Measurements from ENCODE around the gene EIF3K.

Gene EIF3K

DNA sequence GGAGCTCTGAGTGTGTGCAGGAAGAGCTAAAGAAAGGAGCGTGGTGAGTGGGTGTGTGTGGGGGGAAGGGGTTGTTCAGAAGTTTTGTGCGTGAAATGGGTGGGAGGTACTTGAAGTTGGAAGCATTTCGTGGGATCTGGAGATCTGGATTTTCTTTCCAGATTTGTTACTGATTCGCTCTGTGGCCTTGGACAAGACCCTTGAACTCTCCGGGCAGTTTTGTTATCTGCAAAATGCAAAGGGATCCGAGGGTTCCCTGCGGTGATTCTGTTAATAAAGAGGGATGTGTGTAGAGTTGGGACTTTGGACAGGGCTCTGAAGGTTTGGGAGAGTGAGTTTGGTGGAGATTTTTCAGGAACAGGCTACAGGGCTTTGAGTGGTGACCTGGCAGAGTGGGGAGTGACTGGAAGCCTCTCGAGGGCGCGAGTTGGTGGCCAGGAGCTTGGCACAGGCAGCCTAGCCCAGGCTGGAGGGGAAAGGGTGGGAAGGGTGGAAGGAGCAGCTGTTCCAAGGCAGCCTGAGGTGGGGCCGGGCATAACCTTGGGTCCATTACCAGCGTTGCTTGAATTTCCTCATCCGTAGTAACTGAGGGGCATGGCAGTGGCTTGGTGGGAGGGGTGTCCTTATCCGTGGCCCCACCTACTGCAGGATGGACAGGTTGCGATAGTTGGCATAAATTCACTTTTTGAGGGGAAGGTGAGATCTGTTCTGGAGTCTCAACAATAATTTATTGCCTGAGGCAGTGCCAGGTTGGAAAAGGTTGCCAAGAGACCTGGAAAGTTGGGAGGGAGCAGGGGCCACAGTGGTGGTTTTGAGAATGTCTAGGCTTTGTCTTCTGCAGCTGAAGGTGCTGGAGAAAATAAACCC lies 30.6 kb downstream of the EIF3K start:
- no peak for DNase-seq (ENCODE audit: low spot score)

DNA sequence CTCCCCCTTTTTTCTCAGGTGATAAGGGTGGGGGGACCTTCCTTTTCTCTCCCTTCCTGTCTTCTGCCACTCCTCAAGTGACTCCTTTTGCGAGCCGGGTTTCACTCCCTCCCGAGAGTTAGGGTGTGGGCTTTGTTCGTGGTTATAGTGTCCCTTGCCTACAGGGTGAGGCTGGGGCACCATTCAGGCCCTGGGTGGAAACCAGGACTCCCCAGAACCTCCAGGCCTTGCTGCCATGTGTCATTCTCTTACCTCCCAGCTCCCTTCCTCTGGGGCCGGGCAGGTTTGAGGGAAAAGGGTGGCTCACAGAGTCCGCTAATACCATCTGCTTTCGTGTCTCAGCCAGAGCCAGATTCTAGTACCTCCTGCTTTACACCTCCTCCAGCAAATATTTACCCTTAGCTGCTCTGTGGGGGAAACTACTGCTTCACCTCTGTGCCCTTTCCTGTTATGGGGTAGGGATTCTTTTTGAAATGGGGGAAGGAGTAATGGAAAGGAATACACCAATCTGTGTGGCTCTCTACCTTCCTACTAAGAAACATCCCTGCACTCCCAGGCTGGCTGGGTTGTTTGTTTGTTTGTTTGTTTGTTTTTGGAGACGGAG lies 31.3 kb downstream of the EIF3K start:
- no peak for DNase-seq (ENCODE audit: low spot score)

DNA sequence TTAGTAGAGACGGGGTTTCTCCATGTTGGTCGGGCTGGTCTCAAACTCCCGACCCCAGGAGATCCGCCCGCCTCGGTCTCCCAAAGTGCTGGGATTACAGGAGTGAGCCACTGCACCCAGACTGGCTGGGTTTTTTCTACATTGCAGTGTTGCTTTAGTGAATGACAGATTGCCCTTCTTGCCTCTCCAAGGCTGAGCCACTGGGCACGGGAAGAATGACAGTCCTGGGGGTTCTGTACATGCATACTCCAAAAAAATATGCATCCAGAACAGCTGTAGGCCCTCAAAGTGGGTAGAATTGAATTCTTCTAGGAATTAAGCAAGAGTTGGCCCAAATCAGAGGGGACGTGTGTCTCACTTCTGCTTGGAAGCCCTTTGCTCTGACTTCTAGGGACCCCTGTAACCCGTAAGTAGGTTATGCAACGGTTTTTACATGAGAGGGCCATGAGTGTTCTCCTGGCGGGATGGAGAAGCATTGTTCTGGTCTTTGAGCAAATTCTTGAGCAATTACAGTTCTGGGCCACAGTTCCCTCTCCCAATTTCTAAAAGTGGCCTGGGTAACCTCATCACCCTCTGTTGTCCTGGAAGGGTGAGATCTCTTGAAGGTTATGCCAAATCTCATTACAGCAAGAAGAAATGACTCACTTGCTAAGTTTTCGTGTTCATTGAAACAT lies 32.1 kb downstream of the EIF3K start:
- no peak for DNase-seq (ENCODE audit: low spot score)

DNA sequence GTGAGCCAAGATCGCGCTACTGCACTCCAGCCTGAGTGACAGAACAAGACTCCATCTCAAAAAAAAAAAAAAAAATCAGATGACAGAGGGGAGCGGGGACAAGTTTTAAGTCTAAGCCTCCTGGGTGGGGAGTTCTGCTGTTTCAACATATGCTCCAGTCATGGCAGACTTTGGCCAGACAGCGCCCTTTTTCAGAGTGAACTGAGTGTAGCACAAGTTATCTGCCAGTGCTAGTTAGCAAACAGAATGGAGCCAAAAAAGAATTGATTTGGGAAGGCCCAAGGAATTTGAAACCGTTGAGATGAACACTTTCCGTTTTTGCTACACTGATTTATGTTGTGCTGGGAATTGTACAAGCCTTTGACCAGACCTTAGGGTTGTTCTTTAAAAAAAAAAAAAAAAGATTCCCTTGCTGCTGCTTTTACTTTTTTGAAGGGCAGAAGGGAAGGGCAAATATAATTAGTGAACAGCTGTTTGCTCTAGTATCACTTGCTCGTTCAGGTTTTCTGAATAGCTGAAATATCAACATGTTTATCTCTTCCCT lies 34.1 kb downstream of the EIF3K start:
- DNase-seq (ENCODE audit: low spot score): no peak

DNA sequence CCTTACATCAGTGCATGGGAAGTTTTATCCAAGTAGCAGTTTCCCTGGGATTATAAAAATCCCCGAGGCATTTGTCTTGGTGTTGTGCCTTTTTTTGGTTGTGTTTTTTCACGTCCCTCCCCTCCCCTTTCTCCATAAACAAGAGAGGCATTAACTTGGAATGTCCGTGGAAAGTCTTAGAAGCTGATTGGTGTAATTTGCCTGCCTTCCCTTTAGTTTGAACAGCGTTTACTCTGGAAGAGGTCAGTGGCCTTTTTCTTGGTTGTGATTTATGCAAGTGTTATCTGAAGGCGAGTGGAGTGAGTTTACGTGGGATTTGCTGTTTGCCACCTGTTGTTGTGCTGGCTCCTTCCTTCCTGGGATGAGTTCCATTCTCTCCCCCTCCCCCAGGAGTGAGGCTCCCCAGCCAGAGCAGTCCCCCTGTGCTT lies 35.7 kb downstream of the EIF3K start:
- DNase-seq (ENCODE audit: low spot score): no peak

DNA sequence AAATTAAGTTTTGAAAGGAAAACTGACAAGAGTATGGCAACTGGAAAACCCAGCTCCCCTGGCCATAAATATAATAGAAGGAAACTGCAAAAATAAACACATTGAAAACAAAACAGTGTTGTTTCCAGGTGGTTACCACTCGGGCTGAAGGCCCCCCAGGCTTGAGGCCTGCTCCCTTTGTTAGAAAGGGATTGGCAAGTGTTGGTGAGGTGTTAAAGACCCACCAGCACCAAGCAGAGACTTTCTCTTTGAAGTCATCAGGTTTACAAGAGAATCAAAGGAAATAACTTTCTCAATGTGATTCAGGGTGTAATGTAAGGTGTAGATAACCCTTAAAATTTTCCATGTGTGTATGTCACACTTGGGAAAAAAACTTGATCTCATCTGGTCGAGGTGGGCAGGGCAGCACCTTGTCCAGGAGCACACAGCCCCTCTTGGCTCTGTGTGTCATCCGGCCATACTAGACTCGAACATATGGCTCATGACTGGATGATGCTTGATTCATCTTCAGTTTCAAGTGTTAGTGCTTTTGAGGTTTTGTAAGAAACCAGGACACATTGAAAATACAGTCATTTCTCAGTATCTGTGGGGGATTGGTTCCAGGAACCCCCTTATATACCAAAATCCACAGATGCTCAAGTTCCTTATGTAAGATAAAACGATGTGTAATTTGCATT lies 36.3 kb downstream of the EIF3K start:
- DNase-seq (ENCODE audit: low spot score): no peak

DNA sequence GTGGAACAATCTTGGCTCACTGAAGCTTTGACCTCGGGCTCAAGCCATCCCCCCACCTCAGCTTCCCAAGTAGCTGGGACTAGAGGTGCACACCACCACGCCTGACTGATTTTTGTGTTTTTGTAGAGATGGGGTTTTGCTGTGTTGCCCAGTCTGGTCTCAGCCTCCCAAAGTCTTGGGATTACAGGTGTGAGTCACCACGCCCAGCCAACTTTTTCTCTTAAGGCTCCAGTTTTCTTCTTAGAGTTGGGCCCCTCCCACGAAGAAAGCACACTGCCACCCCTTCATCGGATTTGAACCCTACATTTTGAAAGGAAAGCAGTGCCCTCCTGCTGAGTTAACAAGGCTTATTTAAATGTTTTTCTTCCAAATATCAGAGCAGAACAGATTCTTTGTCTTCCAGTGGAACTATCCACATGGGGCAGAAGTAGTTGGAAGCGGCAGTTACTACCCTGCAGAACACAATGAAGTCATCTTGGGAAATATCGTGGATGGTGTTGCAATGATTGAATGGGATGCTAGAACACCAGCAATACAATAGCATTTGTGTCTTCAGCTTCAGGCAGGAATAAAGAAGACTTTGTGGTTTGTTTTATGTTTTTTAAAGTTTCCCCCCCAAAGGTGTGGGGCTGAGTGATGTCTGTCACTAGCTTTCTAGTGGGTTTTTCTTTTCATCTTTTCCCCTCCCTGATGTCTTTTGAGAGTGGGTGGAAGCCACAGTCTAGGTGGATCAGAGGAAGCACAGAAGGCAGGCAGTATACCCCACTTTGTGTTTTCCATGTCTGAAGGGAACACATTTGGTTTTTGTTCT lies 37.4 kb downstream of the EIF3K start:
- no peak for DNase-seq (ENCODE audit: low spot score)

DNA sequence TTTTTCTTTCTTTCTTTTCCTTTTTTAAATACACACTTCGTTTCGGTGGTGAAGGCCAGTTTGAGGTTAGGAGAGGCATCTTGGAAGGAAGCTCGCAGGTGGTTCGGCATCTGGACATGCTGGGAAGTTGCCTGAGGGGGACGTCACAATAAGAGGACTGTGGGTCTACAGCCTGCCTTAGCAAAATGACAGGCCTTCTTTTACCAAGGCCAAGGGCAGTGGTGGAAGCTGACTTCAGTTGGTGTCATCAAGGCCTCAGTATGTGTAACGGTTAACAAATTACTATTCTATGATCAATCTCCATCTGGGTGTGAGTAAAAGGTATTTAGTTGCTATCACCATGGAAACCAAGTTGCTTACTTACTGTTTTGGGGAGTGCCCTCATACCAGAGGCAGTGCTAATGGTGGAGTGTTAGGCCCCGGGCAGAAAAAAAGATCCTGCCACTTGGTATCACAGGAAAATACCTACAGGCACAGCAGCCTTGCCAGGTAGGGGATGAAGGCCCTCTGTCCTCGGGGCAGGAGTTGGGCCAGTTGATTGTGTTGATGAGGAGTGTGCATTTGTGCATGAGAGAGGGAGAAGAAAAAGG lies 38.7 kb downstream of the EIF3K start:
- no peak for DNase-seq (ENCODE audit: low spot score)

DNA sequence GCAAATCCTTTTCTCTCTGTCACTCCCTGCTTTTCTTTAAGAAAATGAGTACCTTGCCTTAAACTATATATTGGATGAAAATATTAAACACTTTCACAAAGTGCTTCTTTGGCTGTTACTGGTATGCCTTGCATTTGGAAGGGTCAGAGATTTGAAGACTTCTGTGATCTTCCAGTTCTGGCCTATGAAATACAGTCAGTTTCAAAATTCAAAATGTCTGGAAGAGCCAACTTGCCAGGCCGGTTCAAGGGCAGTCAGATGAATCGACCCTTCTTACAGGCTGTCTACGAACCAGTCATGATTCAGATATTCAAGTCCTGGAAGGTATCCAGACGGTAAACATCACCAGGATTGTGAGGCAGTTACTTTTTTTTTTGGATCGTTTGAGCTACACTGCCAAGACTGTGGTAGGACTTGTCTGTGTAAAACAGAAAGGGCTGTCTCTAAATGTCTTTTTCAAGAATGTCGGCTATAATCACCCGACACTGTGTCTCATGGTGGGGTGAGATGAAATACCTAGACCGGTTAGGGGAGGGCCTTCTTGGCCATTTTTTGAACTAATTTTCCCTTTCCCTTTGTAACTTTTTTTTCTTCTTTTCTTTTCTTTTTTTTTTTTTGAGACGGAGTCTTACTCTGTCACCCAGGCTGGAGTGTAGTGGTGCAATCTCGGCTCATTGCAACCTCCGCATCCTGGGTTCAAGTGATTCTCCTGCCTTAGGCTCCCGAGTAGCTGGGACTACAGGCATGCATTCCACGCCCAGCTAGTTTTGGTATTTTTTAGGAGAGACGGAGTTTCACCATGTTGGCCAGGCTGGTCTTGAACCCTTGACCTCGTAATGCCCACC lies 39.7 kb downstream of the EIF3K start:
- DNase-seq (ENCODE audit: low spot score): peak; percentile 50

DNA sequence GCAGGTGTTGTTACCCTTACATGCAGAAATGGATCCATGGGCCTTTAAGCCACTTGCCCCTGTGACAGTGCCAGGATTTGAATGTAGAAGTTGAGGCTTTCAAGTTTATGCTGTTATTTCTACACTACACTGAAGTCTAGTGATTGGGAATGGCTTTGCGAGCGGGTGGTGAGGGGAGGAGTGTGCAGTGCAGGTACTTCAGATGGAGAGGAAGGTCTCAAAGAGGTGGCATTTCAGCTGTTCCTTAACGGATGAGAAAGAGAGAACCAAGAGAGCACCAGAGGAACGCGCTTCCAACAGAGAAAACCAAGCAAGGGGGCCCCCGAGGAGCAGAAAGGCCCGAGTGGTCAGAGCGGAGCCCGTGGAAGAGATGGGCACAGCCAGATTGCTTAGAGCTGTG lies 41.7 kb downstream of the EIF3K start:
- no peak for DNase-seq (ENCODE audit: low spot score)

DNA sequence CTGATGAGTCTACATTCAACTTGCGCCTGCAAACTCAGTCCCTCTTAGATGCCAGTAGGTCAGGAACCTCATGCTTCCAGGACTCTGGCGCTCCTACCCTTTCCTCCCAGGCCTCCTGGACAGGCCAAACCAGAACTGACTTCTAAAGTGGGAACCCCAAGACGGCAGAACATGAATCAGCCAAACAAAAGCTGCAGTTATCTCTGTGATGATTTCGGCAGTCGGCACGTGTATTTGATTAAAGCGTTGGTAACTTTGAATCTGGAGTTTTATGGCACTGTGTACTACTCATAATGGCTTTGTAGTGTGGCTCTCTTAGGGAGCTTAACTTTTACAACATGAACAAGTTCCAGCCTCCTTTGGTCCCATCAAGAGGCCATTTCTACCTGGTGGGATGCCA lies 42.1 kb downstream of the EIF3K start:
- DNase-seq (ENCODE audit: low spot score): no peak

DNA sequence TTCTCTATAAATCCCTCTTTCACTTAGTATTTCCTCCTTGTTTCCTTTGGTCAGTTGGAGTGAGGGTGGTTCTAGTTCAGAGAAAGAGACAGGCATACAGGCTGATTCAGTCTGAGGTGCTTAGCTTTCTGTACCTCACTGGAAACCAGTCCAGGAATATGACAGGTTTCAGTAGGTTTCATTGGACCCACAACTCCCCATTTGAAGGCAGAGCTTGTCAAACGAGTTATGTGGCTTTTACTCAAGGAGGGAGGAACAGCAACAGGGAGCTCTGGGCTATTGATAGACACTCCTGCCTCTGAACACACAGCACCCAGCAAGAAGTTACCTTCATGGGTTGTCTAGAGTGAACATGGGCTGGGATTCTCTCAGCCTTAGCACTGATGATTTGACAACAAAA lies 43.0 kb downstream of the EIF3K start:
- no peak for DNase-seq (ENCODE audit: low spot score)

DNA sequence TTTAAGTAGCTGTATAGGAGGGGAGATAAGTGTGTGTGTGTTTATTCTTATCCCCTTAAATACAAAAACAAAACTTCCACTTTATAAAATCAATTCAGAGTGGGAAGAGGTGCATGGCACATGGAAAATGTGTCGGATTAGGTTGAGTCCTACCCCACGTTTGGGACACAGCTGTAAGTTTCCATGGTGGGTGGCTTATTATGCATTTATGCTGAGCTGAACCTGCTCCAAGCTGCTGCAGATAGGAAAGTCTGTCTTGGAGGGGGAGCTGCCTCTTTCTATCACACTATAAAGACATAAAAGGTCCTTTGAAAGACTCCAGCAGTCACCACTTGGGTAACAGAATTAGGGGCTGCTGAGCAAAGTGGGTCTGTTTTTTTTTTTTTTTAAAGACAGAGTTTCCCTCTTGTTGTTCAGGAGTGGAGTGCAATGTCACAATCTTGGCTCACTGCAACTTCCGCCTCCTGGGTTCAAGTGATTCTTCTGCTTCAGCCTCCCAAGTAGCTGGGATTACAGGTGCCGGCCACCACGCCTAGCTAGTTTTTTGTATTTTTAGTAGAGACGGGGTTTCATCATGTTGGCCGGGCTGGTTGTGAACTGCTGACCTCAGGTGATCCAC lies 43.7 kb downstream of the EIF3K start:
- no peak for DNase-seq (ENCODE audit: low spot score)

DNA sequence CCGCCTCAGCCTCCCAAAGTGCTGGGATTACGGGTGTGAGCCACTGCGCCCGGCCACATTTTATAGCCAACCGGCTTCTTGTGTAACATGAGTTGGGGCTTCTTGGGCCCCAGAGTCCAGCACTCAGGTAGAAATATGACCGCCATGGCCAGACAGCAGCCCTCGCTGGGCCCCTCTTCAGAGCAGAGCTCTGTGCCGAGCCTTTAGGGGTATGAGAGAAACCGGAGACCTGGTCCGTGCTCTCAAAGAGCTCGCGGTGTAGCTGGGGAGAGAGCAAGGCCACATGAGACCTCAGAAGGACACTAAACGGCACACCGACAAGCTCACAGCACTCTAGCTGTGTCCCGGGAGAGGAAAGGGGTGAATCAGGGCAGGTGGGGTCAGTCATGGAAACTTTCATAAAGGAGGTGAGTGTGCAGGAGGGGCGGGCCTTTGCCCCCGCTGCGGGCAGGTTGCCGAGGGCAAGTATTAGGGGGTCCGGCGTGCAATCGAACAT lies 44.2 kb downstream of the EIF3K start:
- DNase-seq (ENCODE audit: low spot score): no peak

DNA sequence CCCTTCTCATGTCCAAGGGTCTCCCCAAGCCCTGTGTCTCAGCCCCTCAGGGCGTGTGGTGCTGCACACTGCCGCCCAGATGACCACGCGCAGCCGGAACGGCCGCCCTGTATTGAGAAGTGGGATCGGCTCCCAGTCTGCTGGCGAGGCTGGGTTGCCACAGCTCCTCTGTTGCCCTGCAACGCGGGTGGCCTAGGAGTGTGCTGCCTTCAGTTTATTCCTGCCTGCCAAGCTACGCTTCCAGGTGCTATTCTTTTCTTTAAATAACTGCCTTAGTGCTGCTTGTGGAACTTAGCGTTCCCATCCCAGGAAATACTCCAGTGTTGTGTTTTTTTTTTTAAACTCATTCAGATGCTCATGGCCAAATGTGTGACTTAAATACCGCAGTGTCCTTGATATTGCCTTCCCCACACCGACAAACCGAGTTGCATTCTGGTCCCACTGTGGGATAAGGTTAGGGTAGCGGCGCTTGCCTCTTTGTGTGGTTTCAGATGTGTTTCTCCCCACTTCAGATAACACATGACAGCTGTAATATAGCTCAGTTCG lies 45.0 kb downstream of the EIF3K start:
- no peak for DNase-seq (ENCODE audit: low spot score)

DNA sequence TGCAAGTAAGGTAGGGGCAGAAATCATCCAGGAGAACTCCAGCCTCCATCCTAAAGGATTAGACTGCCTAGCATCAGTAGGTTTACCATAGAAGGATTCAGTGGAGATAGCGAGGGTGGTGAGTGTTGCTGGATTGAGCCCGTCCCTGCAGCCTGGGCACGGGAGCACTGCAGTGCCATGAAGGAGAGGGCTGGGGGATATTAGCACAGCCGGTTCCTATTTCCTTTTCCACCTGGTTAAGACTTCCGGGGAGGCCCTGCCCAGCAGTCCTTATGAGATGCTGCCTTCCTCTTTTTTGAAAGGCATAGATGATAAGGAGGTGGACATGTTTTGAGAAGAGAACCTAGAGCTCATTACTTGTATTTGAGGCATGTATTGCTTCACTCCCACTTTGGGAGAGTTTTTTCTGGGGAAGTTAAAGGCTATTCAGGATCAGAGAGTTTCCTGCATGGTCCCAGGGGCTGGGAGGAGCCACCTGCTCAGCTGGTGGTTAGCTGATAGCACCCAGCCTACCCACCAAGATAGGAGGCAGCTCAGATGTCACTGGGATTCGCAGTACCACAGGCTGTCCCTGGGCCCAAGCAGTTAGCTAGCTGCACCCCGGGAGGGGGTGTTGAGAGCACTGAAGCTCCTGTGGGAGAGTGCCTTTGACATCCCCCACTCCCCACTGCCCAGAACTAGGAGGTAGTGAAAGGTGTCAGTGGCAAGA lies 45.7 kb downstream of the EIF3K start:
- peak; percentile 74 for DNase-seq (ENCODE audit: low spot score)

DNA sequence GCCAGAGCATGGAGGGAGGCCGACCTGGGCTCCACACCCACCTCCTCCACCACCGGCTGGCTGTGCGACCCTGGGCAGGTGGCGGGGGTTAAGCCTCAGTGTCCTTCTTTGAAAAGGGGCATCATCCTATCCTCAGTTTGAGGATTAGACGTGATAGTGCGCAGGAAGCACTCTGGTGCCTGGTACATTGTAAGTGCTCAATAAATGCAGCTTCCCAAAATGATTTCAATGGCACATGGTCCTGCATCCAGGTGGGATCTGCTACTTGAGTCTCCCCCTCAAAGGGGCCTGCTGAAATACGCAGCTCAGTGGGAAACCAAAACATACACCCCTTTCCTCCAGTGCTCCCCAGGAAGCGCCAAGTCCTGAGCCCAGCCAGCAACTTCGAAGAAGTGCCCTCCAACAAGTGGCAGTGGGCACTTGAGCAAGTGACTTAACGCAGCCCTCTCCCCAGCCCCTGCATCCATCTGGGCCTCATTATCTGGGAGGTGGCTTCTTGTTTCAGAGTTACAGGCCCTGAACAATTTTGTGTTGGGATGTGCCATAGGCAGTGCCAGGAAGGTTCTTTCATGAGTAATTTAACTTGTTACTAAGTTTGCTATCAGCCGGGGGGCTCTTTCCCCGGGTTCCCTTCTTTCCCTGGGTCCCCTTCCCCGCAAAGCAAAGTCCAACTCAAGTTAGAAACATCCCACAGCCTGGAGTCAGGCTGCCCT lies 46.4 kb downstream of the EIF3K start:
- no peak for DNase-seq (ENCODE audit: low spot score)

Measured in hematopoietic multipotent progenitor cell treated with erythropoietin and hydrocortisone succinate and interleukin-3 and kit ligand, for 15 days (in vitro differentiated cells).